DOHH2 (cell line): Measurements from ENCODE around the gene CYP4V2.

Experiments
- H3F3A ChIP-seq: fragments of 200-600 bp; sonication (generic), shearing (Covaris generic); 2 replicates; pipeline ENCODE4 v1.6.0; 2016; ENCODE audit warnings: antibody characterized with exemption, mild to moderate bottlenecking; ENCODE audit not compliant: control insufficient read depth, insufficient read depth
- H3K27ac ChIP-seq: fragments of 200-600 bp; sonication (generic); 2 replicates; pipeline ENCODE4 v1.5.1; 2014; ENCODE audit warnings: low read depth, mild to moderate bottlenecking, low read length, moderate library complexity
- H3K27me3 ChIP-seq: fragments of 200-600 bp; sonication (generic); 2 replicates; pipeline ENCODE4 v1.6.1; 2014; ENCODE audit warnings: mild to moderate bottlenecking, low read length, mixed read lengths; ENCODE audit not compliant: control insufficient read depth
- H3K36me3 ChIP-seq: fragments of 200-600 bp; sonication (generic); 2 replicates; pipeline ENCODE4 v1.6.1; 2014; ENCODE audit warnings: mild to moderate bottlenecking, low read length, moderate library complexity, mixed read lengths; ENCODE audit not compliant: control insufficient read depth
- H3K4me1 ChIP-seq: fragments of 200-600 bp; sonication (generic); 2 replicates; pipeline ENCODE4 v1.6.1; 2014; ENCODE audit warnings: mild to moderate bottlenecking, low read length, mixed read lengths; ENCODE audit not compliant: control insufficient read depth
- H3K4me2 ChIP-seq: fragments of 200-600 bp; sonication (generic); 2 replicates; pipeline ENCODE4 v1.6.0; 2014; ENCODE audit warnings: mild to moderate bottlenecking, low read length, moderate library complexity
- H3K4me3 ChIP-seq: fragments of 200-600 bp; sonication (generic); 2 replicates; pipeline ENCODE4 v1.5.1; 2014; ENCODE audit warnings: mild to moderate bottlenecking, low read length, mixed read lengths
- H3K79me2 ChIP-seq: fragments of 200-600 bp; sonication (generic); 2 replicates; pipeline ENCODE4 v1.6.1; 2014; ENCODE audit warnings: mild to moderate bottlenecking, low read length, mixed read lengths; ENCODE audit not compliant: control insufficient read depth
- H3K9me2 ChIP-seq: fragments of 200-600 bp; sonication (generic); replicated peaks from 2 replicates; pipeline ENCODE4 v1.6.1; 2014; ENCODE audit warnings: mild to moderate bottlenecking, low read length, mixed read lengths; ENCODE audit not compliant: control insufficient read depth
- H3K9me3 ChIP-seq: fragments of 200-600 bp; sonication (generic); 2 replicates; pipeline ENCODE4 v1.6.1; 2014; ENCODE audit warnings: antibody characterized with exemption, low read length, mixed read lengths; ENCODE audit not compliant: control insufficient read depth, insufficient read depth
- H4K20me1 ChIP-seq: fragments of 200-600 bp; sonication (generic); 2 replicates; pipeline ENCODE4 v1.6.0; 2014; ENCODE audit warnings: low read depth, mild to moderate bottlenecking, antibody characterized with exemption, low read length, moderate library complexity; ENCODE audit not compliant: control insufficient read depth, insufficient read depth
- CTCF ChIP-seq: fragments of 200-600 bp; sonication (generic); IDR thresholded peaks from one replicate; pipeline ENCODE4 v1.5.1; 2014; ENCODE audit warnings: antibody characterized with exemption, mild to moderate bottlenecking, low read depth, low read length; ENCODE audit not compliant: poor library complexity, severe bottlenecking
- EZH2phosphoT487 ChIP-seq: fragments of 200-600 bp; sonication (generic); IDR thresholded peaks from 2 replicates; pipeline ENCODE4 v1.6.1; 2017; ENCODE audit warnings: borderline replicate concordance, mild to moderate bottlenecking, antibody characterized with exemption, low read length, moderate library complexity, mixed read lengths

CYP4V2 gene

GRCh38 chr4:186190581-186191199 is 677 bp upstream of the CYP4V2 start:
- H4K20me1 ChIP-seq, result no peaks in the 10 kb centered on the region
- no peaks in the 10 kb centered on the region for H3K9me3 ChIP-seq
- TF ChIP-seq CTCF (peak; percentile 40), EZH2phosphoT487 (no peak)
- no peaks in the 10 kb centered on the region for H3K9me2 ChIP-seq
- H3K36me3 ChIP-seq, result peaks cover 15% of the 10 kb centered on the region
- H3K4me1 ChIP-seq, result peaks cover 34% of the 10 kb centered on the region
- H3K27me3 ChIP-seq, result no peaks in the 10 kb centered on the region
- peak overlapping the region; percentile 95 for H3K4me2 ChIP-seq
- H3F3A ChIP-seq, result peaks cover 10% of the 10 kb centered on the region; the same call in 1 of the 2 replicates
- peaks cover 21% of the 10 kb centered on the region for H3K79me2 ChIP-seq
- peak overlapping the region; percentile 92 for H3K4me3 ChIP-seq
- peak overlapping the region; percentile 85 for H3K27ac ChIP-seq

GRCh38 chr4:186192066-186192612 is 772 bp downstream of the CYP4V2 start:
- H3K36me3 ChIP-seq, result peaks cover 21% of the 10 kb centered on the region
- H3K79me2 ChIP-seq, result peaks cover 21% of the 10 kb centered on the region
- no peaks in the 10 kb centered on the region for H3K9me3 ChIP-seq
- TF ChIP-seq CTCF (no peak), EZH2phosphoT487 (no peak)
- no peaks in the 10 kb centered on the region for H4K20me1 ChIP-seq
- H3F3A ChIP-seq, result peaks cover 10% of the 10 kb centered on the region; the same call in 1 of the 2 replicates
- H3K9me2 ChIP-seq, result no peaks in the 10 kb centered on the region
- H3K4me3 ChIP-seq, result peak overlapping the region; percentile 92
- H3K27ac ChIP-seq, result peak overlapping the region; percentile 85
- H3K4me2 ChIP-seq, result peak overlapping the region; percentile 95
- H3K27me3 ChIP-seq, result no peaks in the 10 kb centered on the region
- H3K4me1 ChIP-seq, result peaks cover 34% of the 10 kb centered on the region

GRCh38 chr4:186193851-186194250 is 2.5 kb downstream of the CYP4V2 start:
- Histone ChIP-seq H3K9me3 (no peaks in the 10 kb centered on the region), H3K4me3 (no peak overlapping the region), H3K4me2 (peak overlapping the region; percentile 95)

More at GRCh38 chr4:186193851-186194250, 2.5 kb downstream of the CYP4V2 start:
- H3F3A ChIP-seq, result peaks cover 9% of the 10 kb centered on the region; the same call in 1 of the 2 replicates
- peaks cover 21% of the 10 kb centered on the region for H3K79me2 ChIP-seq
- H3K36me3 ChIP-seq, result peaks cover 23% of the 10 kb centered on the region
- no peaks in the 10 kb centered on the region for H3K9me2 ChIP-seq
- TF ChIP-seq CTCF, result no peak
- no peaks in the 10 kb centered on the region for H4K20me1 ChIP-seq
- no peak overlapping the region for H3K27ac ChIP-seq
- no peaks in the 10 kb centered on the region for H3K27me3 ChIP-seq
- peaks cover 34% of the 10 kb centered on the region for H3K4me1 ChIP-seq
